IMR-90 (cell line): ENCODE results near the gene FAM234A. TPM values are rescaled to one million over a fixed set of nuclear protein-coding genes. Genes with fewer than 3 reads are reported as not detected.

Source experiments
- ATAC-seq: fragments of 200-7000 bp; cut with Tn5 transposase; 2 replicates; pipeline ENCODE4 v1.9.1; 2020; ENCODE audit warnings: low read depth, mild to moderate bottlenecking, moderate library complexity
- BruUV-seq: library from RNA; stranded (reverse); fragments of 400-500 nt; replicated peaks from 2 replicates; lab custom pipeline; 2021; lab: Mats Ljungman, UMichigan
- CTCF ChIA-PET: fragments of 300-600 bp; formaldehyde crosslinking; extraction: SDS; loops from one replicate; lab custom pipeline; 2021; ENCODE audit warnings: antibody characterized with exemption; lab: Yijun Ruan, JAX
- POLR2A ChIA-PET: fragments of 300-600 bp; sonication (Branson Sonifier 250); formaldehyde crosslinking; loops from one replicate; lab custom pipeline; 2022; ENCODE audit warnings: antibody characterized with exemption; ENCODE audit not compliant: unreplicated experiment; lab: Charles Lee
- DNase-seq: peaks from one replicate; pipeline ENCODE4 v3.0.0; 2013
- H2AFZ ChIP-seq: replicated peaks from 2 replicates; pipeline ENCODE3; 2013; ENCODE audit warnings: low read length, mild to moderate bottlenecking; ENCODE audit not compliant: poor library complexity
- H2AK5ac ChIP-seq: 2 replicates; pipeline ENCODE4 v1.6.1; 2013; ENCODE audit warnings: low read depth, low read length, inconsistent platforms
- H2AK9ac ChIP-seq: replicated peaks from 2 replicates; pipeline ENCODE3; 2013; ENCODE audit warnings: mild to moderate bottlenecking, low read depth, low read length, moderate library complexity; ENCODE audit not compliant: poor library complexity
- H2BK120ac ChIP-seq: 2 replicates; pipeline ENCODE4 v1.6.1; 2013; ENCODE audit warnings: low read depth, low read length, inconsistent platforms
- H2BK15ac ChIP-seq: 3 replicates; pipeline ENCODE4 v1.6.1; 2013; ENCODE audit warnings: low read depth, low read length, inconsistent platforms
- H2BK20ac ChIP-seq: 2 replicates; pipeline ENCODE4 v1.6.1; 2013; ENCODE audit warnings: low read depth, mild to moderate bottlenecking, inconsistent platforms, low read length, moderate library complexity
- H2BK5ac ChIP-seq: 2 replicates; pipeline ENCODE4 v1.6.1; 2013; ENCODE audit warnings: mild to moderate bottlenecking, low read depth, low read length, inconsistent platforms; ENCODE audit not compliant: poor library complexity, severe bottlenecking
- H3K14ac ChIP-seq: replicated peaks from 2 replicates; pipeline ENCODE4 v1.6.1; 2013; ENCODE audit warnings: low read depth, low read length, inconsistent platforms
- H3K18ac ChIP-seq: 2 replicates; pipeline ENCODE4 v1.6.1; 2013; ENCODE audit warnings: low read depth, low read length, control low read depth
- H3K23ac ChIP-seq: 2 replicates; pipeline ENCODE4 v1.6.1; 2013; ENCODE audit warnings: low read depth, low read length, inconsistent platforms
- H3K27ac ChIP-seq: 2 replicates; pipeline ENCODE4 v1.5.1; 2013; ENCODE audit warnings: mild to moderate bottlenecking, control low read depth, low read length; ENCODE audit not compliant: insufficient read depth
- H3K27me3 ChIP-seq: 2 replicates; pipeline ENCODE4 v1.6.1; 2013; ENCODE audit warnings: low read length; ENCODE audit not compliant: control insufficient read depth, insufficient read depth
- H3K36me3 ChIP-seq: 2 replicates; pipeline ENCODE4 v1.6.1; 2013; ENCODE audit warnings: low read length, mixed read lengths; ENCODE audit not compliant: control insufficient read depth, insufficient read depth
- H3K4ac ChIP-seq: 2 replicates; pipeline ENCODE4 v1.6.1; 2013; ENCODE audit warnings: low read depth, low read length, inconsistent platforms
- H3K4me1 ChIP-seq: 2 replicates; pipeline ENCODE4 v1.6.1; 2013; ENCODE audit warnings: low read length, mixed read lengths; ENCODE audit not compliant: control insufficient read depth, insufficient read depth
- H3K4me2 ChIP-seq: 2 replicates; pipeline ENCODE4 v1.6.1; 2013; ENCODE audit warnings: low read depth, mild to moderate bottlenecking, control low read depth, low read length, moderate library complexity
- H3K4me3 ChIP-seq: 2 replicates; pipeline ENCODE4 v1.5.1; 2013; ENCODE audit warnings: low read depth, mild to moderate bottlenecking, control low read depth, low read length, moderate library complexity; ENCODE audit not compliant: insufficient read depth
- H3K56ac ChIP-seq: 2 replicates; pipeline ENCODE4 v1.6.1; 2013; ENCODE audit warnings: low read length, inconsistent platforms; ENCODE audit not compliant: insufficient read depth; ENCODE audit errors: extremely low read depth
- H3K79me1 ChIP-seq, 2 experiments: 2 replicates each; pipeline ENCODE4 v1.6.1; 2013; ENCODE audit warnings: low read length in 2 of 2, inconsistent platforms in 1 of 2, low read depth in 1 of 2
- H3K9ac ChIP-seq: 2 replicates; pipeline ENCODE4 v1.6.1; 2013; ENCODE audit warnings: low read depth, low read length, control low read depth
- H3K9me1 ChIP-seq: 2 replicates; pipeline ENCODE4 v1.6.1; 2013; ENCODE audit warnings: low read length, inconsistent platforms; ENCODE audit not compliant: insufficient read depth
- H3K9me3 ChIP-seq: 2 replicates; pipeline ENCODE4 v1.6.1; 2013; ENCODE audit warnings: low read length; ENCODE audit not compliant: control insufficient read depth, insufficient read depth
- H4K20me1 ChIP-seq: 2 replicates; pipeline ENCODE4 v1.6.1; 2013; ENCODE audit warnings: low read length, inconsistent platforms; ENCODE audit not compliant: insufficient read depth
- H4K5ac ChIP-seq: 2 replicates; pipeline ENCODE4 v1.6.1; 2013; ENCODE audit warnings: mild to moderate bottlenecking, low read depth, low read length, control low read depth
- H4K8ac ChIP-seq, 2 experiments: 2 replicates each; pipeline ENCODE4 v1.6.1; 2013; ENCODE audit warnings: low read depth in 2 of 2, low read length in 2 of 2, control low read depth in 1 of 2, inconsistent platforms in 1 of 2
- H4K91ac ChIP-seq: 2 replicates; pipeline ENCODE4 v1.6.1; 2013; ENCODE audit warnings: low read depth, low read length, inconsistent platforms; ENCODE audit not compliant: insufficient read depth
- CEBPB ChIP-seq: IDR thresholded peaks from 2 replicates; pipeline ENCODE4 v1.6.1; 2012; ENCODE audit warnings: low read depth, low read length, improper control_type of control experiment
- RAD21 ChIP-seq: IDR thresholded peaks from 2 replicates; pipeline ENCODE4 v1.6.1; 2012; ENCODE audit warnings: low read length, improper control_type of control experiment
- WGBS, 2 experiments: methylation state at CpG; one replicate each; pipeline versions ENCODE4 v1.1.5 to v1.1.7; 2013; ENCODE audit warnings: missing lambda C conversion rate in 2 of 2; ENCODE audit not compliant: insufficient read length in 1 of 2; ENCODE audit errors: extremely low coverage in 2 of 2; 5-methylcytosine and 5-hydroxymethylcytosine counted together
- dilution Hi-C: fragments of 300-500 bp; cut with HindIII; formaldehyde crosslinking; loops from one replicate; pipeline ENCODE4 v1.14.3; 2018; ENCODE audit warnings: low sequenced_read_pairs; ENCODE audit not compliant: unreplicated experiment
- in situ Hi-C: fragments of 300-500 bp; cut with MboI; formaldehyde crosslinking; loops from 3 replicates; pipeline ENCODE4 v1.14.3; 2019; ENCODE audit warnings: low sequenced_read_pairs, inconsistent platforms, mixed read lengths
- intact Hi-C: fragments of 100-400 bp; cut with micrococcal nuclease; formaldehyde crosslinking; loops from 2 replicates; pipeline ENCODE4 v1.10.0; 2022
- polyA plus RNA-seq, 3 experiments: library from polyadenylated mRNA; depleted of rRNA; stranded (reverse); fragments of >200 nt; gene quantifications; 2 replicates each; pipeline ENCODE4 v1.2.3, GENCODE V29; 2012; ENCODE audit warnings: low replicate concordance in 1 of 3
- total RNA-seq: library from RNA; depleted of rRNA; stranded (reverse); fragments of >200 nt; gene quantifications from 2 replicates; pipeline ENCODE4 v1.2.3, GENCODE V29; 2012
- TF ChIP-seq, protein P1 (sequence below): conservative IDR thresholded peaks from 2 replicates; pipeline ENCODE4 v1.5.1; 2012; ENCODE audit warnings: mild to moderate bottlenecking, low read depth, low read length, improper control_type of control experiment

FAM234A gene
- total and polyA plus RNA-seq, 2 of the 4 experiments (the other 2 are of a cell fraction) = 30.3 to 64.2 TPM

DNA sequence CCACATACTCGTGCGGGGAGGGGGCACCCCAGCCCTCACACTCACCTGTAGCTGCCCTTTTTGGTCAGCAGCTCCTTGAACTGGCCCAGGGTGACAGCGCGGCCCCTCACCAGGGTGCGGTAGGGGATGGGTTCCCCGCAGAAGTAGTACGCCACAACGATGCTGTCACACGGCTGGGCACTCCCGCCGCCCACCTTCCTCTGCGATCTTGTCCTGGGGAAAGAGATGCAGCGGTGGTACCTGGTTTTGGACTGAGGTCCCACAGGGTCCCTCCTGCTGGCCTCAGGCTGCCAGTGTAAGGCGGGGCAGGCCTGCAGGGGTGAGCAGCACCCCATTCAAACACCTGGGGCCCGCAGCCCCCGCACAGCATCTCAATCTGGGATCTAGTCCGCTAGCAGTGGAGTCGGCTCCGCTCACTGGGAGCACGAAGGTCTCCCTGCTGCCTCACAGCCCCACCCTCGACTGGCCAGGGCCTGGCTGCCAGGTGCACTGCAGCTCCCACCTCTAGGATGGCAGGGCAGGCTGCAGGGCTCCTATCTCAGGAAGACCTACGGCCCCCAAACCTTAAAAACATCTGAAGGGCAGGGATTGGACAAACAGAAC lies 54.9 kb downstream of the FAM234A start (continued):
- TF ChIP-seq, protein P1, sequence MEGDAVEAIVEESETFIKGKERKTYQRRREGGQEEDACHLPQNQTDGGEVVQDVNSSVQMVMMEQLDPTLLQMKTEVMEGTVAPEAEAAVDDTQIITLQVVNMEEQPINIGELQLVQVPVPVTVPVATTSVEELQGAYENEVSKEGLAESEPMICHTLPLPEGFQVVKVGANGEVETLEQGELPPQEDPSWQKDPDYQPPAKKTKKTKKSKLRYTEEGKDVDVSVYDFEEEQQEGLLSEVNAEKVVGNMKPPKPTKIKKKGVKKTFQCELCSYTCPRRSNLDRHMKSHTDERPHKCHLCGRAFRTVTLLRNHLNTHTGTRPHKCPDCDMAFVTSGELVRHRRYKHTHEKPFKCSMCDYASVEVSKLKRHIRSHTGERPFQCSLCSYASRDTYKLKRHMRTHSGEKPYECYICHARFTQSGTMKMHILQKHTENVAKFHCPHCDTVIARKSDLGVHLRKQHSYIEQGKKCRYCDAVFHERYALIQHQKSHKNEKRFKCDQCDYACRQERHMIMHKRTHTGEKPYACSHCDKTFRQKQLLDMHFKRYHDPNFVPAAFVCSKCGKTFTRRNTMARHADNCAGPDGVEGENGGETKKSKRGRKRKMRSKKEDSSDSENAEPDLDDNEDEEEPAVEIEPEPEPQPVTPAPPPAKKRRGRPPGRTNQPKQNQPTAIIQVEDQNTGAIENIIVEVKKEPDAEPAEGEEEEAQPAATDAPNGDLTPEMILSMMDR = no peak
- TF ChIP-seq CEBPB = no peak

DNA sequence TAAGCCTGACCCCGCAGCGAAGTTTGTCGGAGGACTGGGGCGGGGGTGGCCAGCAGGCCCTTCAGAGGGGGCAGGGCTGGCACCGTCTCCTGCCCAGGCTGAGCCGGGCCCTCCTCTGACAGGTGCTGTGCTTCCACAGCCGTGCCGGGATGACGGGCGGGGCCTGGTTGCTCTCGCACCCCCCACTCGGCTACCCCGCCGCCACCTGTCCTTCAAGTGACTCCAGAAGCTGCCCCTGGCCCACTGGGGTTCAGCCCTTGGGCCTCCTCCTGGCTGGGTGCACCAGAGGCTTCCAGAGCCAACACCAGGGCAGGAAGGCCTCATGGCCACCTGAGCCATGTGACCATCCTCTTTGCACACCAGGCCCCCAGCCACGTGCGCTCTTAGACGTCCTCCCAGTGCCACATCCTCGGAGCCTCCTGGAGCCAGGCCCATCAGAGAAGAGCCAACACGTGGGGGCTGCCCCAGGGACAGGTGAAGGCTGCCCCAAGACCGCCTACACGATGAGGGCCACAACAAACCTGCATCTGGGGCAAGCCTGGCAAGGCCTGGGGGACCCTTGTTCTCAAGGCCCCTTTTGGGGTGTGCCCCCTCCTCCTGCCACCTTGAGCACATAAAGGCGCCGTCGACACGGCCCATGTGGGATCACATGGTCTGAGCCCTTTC lies 55.5 kb downstream of the FAM234A start:
- Histone ChIP-seq H3K9me1 (no peaks in the 10 kb centered on the region), H3K18ac (no peak overlapping the region), H3K79me1 (no peaks in the 10 kb centered on the region), H2AFZ (no peak overlapping the region), H4K20me1 (no peaks in the 10 kb centered on the region), H4K91ac (no peak overlapping the region), H3K14ac (no peak overlapping the region), H4K8ac (no peak overlapping the region), H2BK5ac (no peak overlapping the region), H3K56ac (no peak overlapping the region), H3K4ac (no peak overlapping the region), H2BK15ac (no peak overlapping the region), H3K4me3 (no peak overlapping the region), H2AK9ac (no peak overlapping the region), H3K27me3 (no peaks in the 10 kb centered on the region), H2BK120ac (no peak overlapping the region), H3K23ac (no peak overlapping the region), H2AK5ac (no peak overlapping the region), H2BK20ac (no peak overlapping the region), H3K9ac (no peak overlapping the region), H3K9me3 (no peaks in the 10 kb centered on the region), H4K5ac (no peak overlapping the region), H3K27ac (no peak overlapping the region), H3K36me3 (peaks cover 46% of the 10 kb centered on the region), H3K4me2 (no peak overlapping the region), H3K4me1 (no peaks in the 10 kb centered on the region)
- ChIA-PET CTCF (no interaction called here), POLR2A (no interaction called here)
- intact Hi-C loops (no loop called here), dilution Hi-C loops (no loop called here), in situ Hi-C loops (no loop called here)
- ATAC-seq (no peak), DNase-seq (no peak)
- TF ChIP-seq RAD21 = no peak
- no TSS peak for BruUV-seq
- WGBS, 2 experiments = 95% methylated on average over 16 of the region's 25 CpGs; no CpG with 5 or more reads in 1 of the 2 experiments
